GM23338 (cell line): ENCODE results near the gene NKAIN2. TPM values are rescaled to one million over a fixed set of nuclear protein-coding genes. Genes with fewer than 3 reads are reported as not detected.

Experiments used
- ATAC-seq: fragments of 200-7000 bp; cut with Tn5 transposase; 3 replicates; pipeline ENCODE4 v1.9.1; 2020
- DNase-seq: peaks from one replicate; pipeline ENCODE4 v3.0.0-alpha.2; 2015; ENCODE audit warnings: low spot score
- H2AFZ ChIP-seq: fragments of 200-600 bp; sonication (generic); 2 replicates; pipeline ENCODE4 v1.8.0; 2016; ENCODE audit warnings: antibody characterized with exemption, mild to moderate bottlenecking, moderate library complexity
- H3F3A ChIP-seq: fragments of 200-600 bp; sonication (generic); replicated peaks from 2 replicates; pipeline ENCODE4 v1.8.0; 2017; ENCODE audit warnings: antibody characterized with exemption, mixed run types, low read depth
- H3K27ac ChIP-seq: fragments of 200-600 bp; sonication (generic); 2 replicates; pipeline ENCODE4 v1.6.1; 2016; ENCODE audit warnings: low read depth
- H3K27me3 ChIP-seq: fragments of 200-600 bp; sonication (generic); 2 replicates; pipeline ENCODE4 v1.8.0; 2016; ENCODE audit warnings: mild to moderate bottlenecking, mixed run types, moderate library complexity; ENCODE audit not compliant: insufficient read depth
- H3K36me3 ChIP-seq: fragments of 200-600 bp; sonication (generic); 2 replicates; pipeline ENCODE4 v1.8.0; 2016; ENCODE audit warnings: mild to moderate bottlenecking; ENCODE audit not compliant: insufficient read depth
- H3K4me1 ChIP-seq: fragments of 200-600 bp; sonication (generic); 2 replicates; pipeline ENCODE4 v1.8.0; 2016; ENCODE audit warnings: mild to moderate bottlenecking, moderate library complexity; ENCODE audit not compliant: insufficient read depth
- H3K4me2 ChIP-seq: fragments of 200-600 bp; sonication (generic); 2 replicates; pipeline ENCODE4 v1.7.1; 2017; ENCODE audit warnings: mixed run types
- H3K4me3 ChIP-seq: fragments of 200-600 bp; sonication (generic); 2 replicates; pipeline ENCODE4 v1.6.1; 2016; ENCODE audit warnings: mixed run types
- H3K79me2 ChIP-seq: fragments of 200-600 bp; sonication (generic); replicated peaks from 2 replicates; pipeline ENCODE4 v1.8.0; 2017; ENCODE audit warnings: mild to moderate bottlenecking; ENCODE audit not compliant: insufficient read depth
- H3K9me2 ChIP-seq: fragments of 200-600 bp; sonication (generic); 2 replicates; pipeline ENCODE4 v1.8.0; 2017; ENCODE audit not compliant: insufficient read depth
- H4K20me1 ChIP-seq: fragments of 200-600 bp; sonication (generic); replicated peaks from 2 replicates; pipeline ENCODE4 v1.8.0; 2017; ENCODE audit warnings: mild to moderate bottlenecking; ENCODE audit not compliant: insufficient read depth
- H3K27ac Mint-ChIP-seq: 2 replicates; pipeline ENCODE4 v1.8.0; 2020; ENCODE audit warnings: inconsistent platforms, mild to moderate bottlenecking, moderate library complexity, mixed read lengths
- H3K27me3 Mint-ChIP-seq: 3 replicates; pipeline ENCODE4 v1.8.0; 2022; ENCODE audit warnings: low read depth, mild to moderate bottlenecking, moderate library complexity, mixed read lengths, inconsistent platforms; ENCODE audit not compliant: insufficient read depth, poor library complexity
- H3K36me3 Mint-ChIP-seq: 3 replicates; pipeline ENCODE4 v1.8.0; 2021; ENCODE audit warnings: low read depth, mild to moderate bottlenecking, inconsistent platforms, moderate library complexity, mixed read lengths
- H3K4me1 Mint-ChIP-seq: 3 replicates; pipeline ENCODE4 v1.8.0; 2020; ENCODE audit warnings: mild to moderate bottlenecking, inconsistent platforms, mixed read lengths
- H3K4me3 Mint-ChIP-seq: 3 replicates; pipeline ENCODE4 v1.8.0; 2021; ENCODE audit warnings: moderate library complexity, mild to moderate bottlenecking, inconsistent platforms, mixed read lengths
- H3K9me3 Mint-ChIP-seq: 3 replicates; pipeline ENCODE4 v1.8.0; 2020; ENCODE audit warnings: moderate library complexity, mild to moderate bottlenecking, inconsistent platforms, mixed read lengths
- CREB1 ChIP-seq: fragments of 250-450 bp; sonication (Bioruptor Pico); IDR thresholded peaks from 2 replicates; pipeline ENCODE4 v1.5.0; 2020; ENCODE audit warnings: low read depth, mild to moderate bottlenecking, moderate library complexity
- JUNB ChIP-seq: IDR thresholded peaks from one replicate; pipeline ENCODE4 v1.6.1; 2016; ENCODE audit warnings: antibody characterized with exemption; ENCODE audit not compliant: unreplicated experiment
- ZNF462 ChIP-seq: fragments of 250-450 bp; sonication (Bioruptor Pico); IDR thresholded peaks from 2 replicates; pipeline ENCODE4 v1.5.0; 2020; ENCODE audit warnings: mild to moderate bottlenecking, moderate library complexity
- polyA plus RNA-seq: library from polyadenylated mRNA; unstranded; fragments of >200 nt; fragmentation: Nextera tagmentation; extraction: Ambion mirVana; gene quantifications from 2 replicates; pipeline ENCODE4 v1.2.1, GENCODE V29; 2016
- total RNA-seq: library from RNA; depleted of rRNA; stranded (reverse); fragments of >200 nt; shearing (Covaris generic); gene quantifications from 2 replicates; pipeline ENCODE4 v1.2.3, GENCODE V29; 2014
- TF ChIP-seq, protein P1 (sequence below): IDR thresholded peaks from one replicate; pipeline ENCODE4 v1.6.1; 2018; ENCODE audit warnings: antibody characterized with exemption; ENCODE audit not compliant: unreplicated experiment

NKAIN2 gene
- total and polyA plus RNA-seq, 2 experiments from 2014 or later: 0.39 to 1.1 TPM

DNA sequence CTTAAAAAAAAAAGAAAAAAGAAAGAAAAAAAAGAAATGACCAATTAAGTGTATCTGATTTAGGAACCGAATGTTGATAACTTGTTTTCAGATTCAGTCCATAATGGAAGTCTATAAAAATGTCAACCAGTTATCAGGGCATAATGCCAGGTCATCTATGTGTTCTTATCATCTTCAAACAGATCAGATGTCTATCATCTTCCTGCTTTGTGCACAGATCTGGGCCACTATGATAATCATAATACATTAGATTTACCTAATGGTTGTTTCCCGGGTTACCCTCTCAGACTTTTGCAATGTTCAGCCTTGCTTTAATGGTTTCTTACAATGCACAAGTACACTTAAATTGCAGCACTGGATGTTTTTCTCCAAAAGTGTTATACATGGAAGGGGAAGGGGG is 100.6 kb downstream of the NKAIN2 start:
- no peak overlapping the region for H3K27ac Mint-ChIP-seq
- no peak overlapping the region for H3K4me2 ChIP-seq
- ATAC-seq (no peak), DNase-seq (no peak)
- no peaks in the 10 kb centered on the region for H3K4me1 ChIP-seq
- H3K4me1 Mint-ChIP-seq: no peaks in the 10 kb centered on the region
- H3K4me3 Mint-ChIP-seq: no peak overlapping the region
- no peaks in the 10 kb centered on the region for H3K36me3 Mint-ChIP-seq
- no peak overlapping the region for H3K27ac ChIP-seq
- no peak for TF ChIP-seq ZNF462
- no peak for TF ChIP-seq JUNB
- TF ChIP-seq CREB1: no peak
- TF ChIP-seq, protein P1, sequence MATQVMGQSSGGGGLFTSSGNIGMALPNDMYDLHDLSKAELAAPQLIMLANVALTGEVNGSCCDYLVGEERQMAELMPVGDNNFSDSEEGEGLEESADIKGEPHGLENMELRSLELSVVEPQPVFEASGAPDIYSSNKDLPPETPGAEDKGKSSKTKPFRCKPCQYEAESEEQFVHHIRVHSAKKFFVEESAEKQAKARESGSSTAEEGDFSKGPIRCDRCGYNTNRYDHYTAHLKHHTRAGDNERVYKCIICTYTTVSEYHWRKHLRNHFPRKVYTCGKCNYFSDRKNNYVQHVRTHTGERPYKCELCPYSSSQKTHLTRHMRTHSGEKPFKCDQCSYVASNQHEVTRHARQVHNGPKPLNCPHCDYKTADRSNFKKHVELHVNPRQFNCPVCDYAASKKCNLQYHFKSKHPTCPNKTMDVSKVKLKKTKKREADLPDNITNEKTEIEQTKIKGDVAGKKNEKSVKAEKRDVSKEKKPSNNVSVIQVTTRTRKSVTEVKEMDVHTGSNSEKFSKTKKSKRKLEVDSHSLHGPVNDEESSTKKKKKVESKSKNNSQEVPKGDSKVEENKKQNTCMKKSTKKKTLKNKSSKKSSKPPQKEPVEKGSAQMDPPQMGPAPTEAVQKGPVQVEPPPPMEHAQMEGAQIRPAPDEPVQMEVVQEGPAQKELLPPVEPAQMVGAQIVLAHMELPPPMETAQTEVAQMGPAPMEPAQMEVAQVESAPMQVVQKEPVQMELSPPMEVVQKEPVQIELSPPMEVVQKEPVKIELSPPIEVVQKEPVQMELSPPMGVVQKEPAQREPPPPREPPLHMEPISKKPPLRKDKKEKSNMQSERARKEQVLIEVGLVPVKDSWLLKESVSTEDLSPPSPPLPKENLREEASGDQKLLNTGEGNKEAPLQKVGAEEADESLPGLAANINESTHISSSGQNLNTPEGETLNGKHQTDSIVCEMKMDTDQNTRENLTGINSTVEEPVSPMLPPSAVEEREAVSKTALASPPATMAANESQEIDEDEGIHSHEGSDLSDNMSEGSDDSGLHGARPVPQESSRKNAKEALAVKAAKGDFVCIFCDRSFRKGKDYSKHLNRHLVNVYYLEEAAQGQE: no peak
- no peaks in the 10 kb centered on the region for H3K36me3 ChIP-seq
- no peak overlapping the region for H3K4me3 ChIP-seq
- H3K9me3 Mint-ChIP-seq: no peaks in the 10 kb centered on the region
- H4K20me1 ChIP-seq: no peaks in the 10 kb centered on the region
- no peaks in the 10 kb centered on the region for H3K9me2 ChIP-seq
- H3K27me3 ChIP-seq: no peaks in the 10 kb centered on the region
- no peaks in the 10 kb centered on the region for H3K79me2 ChIP-seq
- H3F3A ChIP-seq: no peaks in the 10 kb centered on the region
- H2AFZ ChIP-seq: no peak overlapping the region
- no peaks in the 10 kb centered on the region for H3K27me3 Mint-ChIP-seq
